GM11168 (cell line): ENCODE results near the gene ATP6V1F.
"Not testable (repeated sequence)": the region's sequence is repeated elsewhere in the genome, so short reads cannot be mapped to it uniquely, and the experiment has no call there.

Source experiments
- in situ Hi-C: fragments of 300-500 bp; cut with MboI; formaldehyde crosslinking; loops from one replicate; pipeline ENCODE4 v1.12.0; 2022; ENCODE audit warnings: low sequenced_read_pairs; ENCODE audit not compliant: unreplicated experiment

ATP6V1F gene

GRCh38 chr7:128912709-128913495, 50.2 kb downstream of the ATP6V1F start:
- in situ Hi-C loops, result not testable (repeated sequence)

GRCh38 chr7:128913870-128914565, 51.4 kb downstream of the ATP6V1F start:
- in situ Hi-C loops, result no loop called here

GRCh38 chr7:128914566-128915151, 52.0 kb downstream of the ATP6V1F start:
- in situ Hi-C loops, result no loop called here

GRCh38 chr7:128915271-128915819, 52.7 kb downstream of the ATP6V1F start:
- in situ Hi-C loops, result no loop called here
